ENCODE measurements around the gene PCGF3. TPM values are rescaled to one million over a fixed set of nuclear protein-coding genes. Genes with fewer than 3 reads are reported as not detected.

Gene PCGF3
- total and polyA plus RNA-seq, 10 of the 15 experiments (the other 5 are each of a cell fraction or from before 2014, with no cell fraction given): 2.2 to 43.8 (median 15.9) TPM

- ChIA-PET POLR2A (no interaction called here), CTCF (no interaction called here), SMC1A (ENCODE audit: uncharacterized antibody, unreplicated experiment) (no interaction called here), RAD21 (ENCODE audit: unreplicated experiment) (interaction anchor here (1.2 kb wide), 1 partner anchor 223 kb away, joined by 4 read pairs; the partner anchor contains the start of gene IDUA)
- no TSS peak for BruUV-seq (replicated peaks)
- H3K79me2 ChIP-seq (ENCODE audit: control insufficient read depth, insufficient read depth, low read length): no peaks in the 10 kb centered on the region; the same call in 1 of the 2 replicates
- no peaks in the 10 kb centered on the region for H3K27me3 ChIP-seq (replicated peaks in 1 of 2; ENCODE audit: control insufficient read depth in 2 of 2, insufficient read depth in 2 of 2, low read length in 1 of 2)
- H3K4me3 ChIP-seq: no peak overlapping the region
- in situ Hi-C loops (cut with MboI): no loop called here
- no peak overlapping the region for H2AFZ ChIP-seq (ENCODE audit: control insufficient read depth, low read depth, low read length)
- intact Hi-C loops (cut with micrococcal nuclease; ENCODE audit: unreplicated experiment): no loop called here
- H3K4me2 ChIP-seq (ENCODE audit: control insufficient read depth, insufficient read depth): no peak overlapping the region
- H3K36me3 ChIP-seq (ENCODE audit: control insufficient read depth in 2 of 2, insufficient read depth in 2 of 2, low read length in 1 of 2): peaks cover 19 to 27% of the 10 kb centered on the region in 2 experiments
- ATAC-seq (no peak; the same call in 2 of the 3 replicates), DNase-seq (ENCODE audit: low read depth, low spot score) (no peak), FAIRE-seq (no peak)
- H3K4me1 ChIP-seq (ENCODE audit: control insufficient read depth, insufficient read depth, low read length): no peaks in the 10 kb centered on the region
- H3K27ac ChIP-seq (ENCODE audit: control insufficient read depth, insufficient read depth): no peak overlapping the region
- H3K9ac ChIP-seq (ENCODE audit: control insufficient read depth, insufficient read depth, low read length): no peak overlapping the region
- WGBS (ENCODE audit: insufficient coverage, insufficient replicate concordance, low lambda C conversion rate, missing lambda C conversion rate): 69% methylated on average over 16 of the region's 16 CpGs
- no peaks in the 10 kb centered on the region for H3K9me3 ChIP-seq (replicated peaks; ENCODE audit: control insufficient read depth, insufficient read depth, low read length)
- H4K20me1 ChIP-seq (ENCODE audit: control insufficient read depth, insufficient read depth): no peaks in the 10 kb centered on the region; the same call in 1 of the 2 replicates
- no peak for TF ChIP-seq WRNIP1 (IDR thresholded peaks at IDR 0.05; ENCODE audit: borderline replicate concordance, low read depth, low read length)
- TF ChIP-seq POLR2AphosphoS5 (IDR thresholded peaks at IDR 0.05; ENCODE audit: low read length): 0 out of 2 replicates have a peak, but pooled peaks have one; percentile 23
- TF ChIP-seq RCOR1 (conservative IDR thresholded peaks at IDR 0.05; ENCODE audit: low read depth, low read length): no peak
- TF ChIP-seq IRF3 (IDR thresholded peaks at IDR 0.05): no peak
- no peak for TF ChIP-seq RELA (IDR thresholded peaks at IDR 0.05; ENCODE audit: borderline replicate concordance, partially characterized antibody)
- TF ChIP-seq PKNOX1 (IDR thresholded peaks at IDR 0.05): no peak
- TF ChIP-seq MLLT1 (IDR thresholded peaks at IDR 0.05): no peak
- TF ChIP-seq ASH2L (IDR thresholded peaks at IDR 0.05; ENCODE audit: borderline replicate concordance, low read depth): no peak
- no peak for TF ChIP-seq RAD51 (IDR thresholded peaks at IDR 0.05)
- TF ChIP-seq HDAC6 (IDR thresholded peaks at IDR 0.05; ENCODE audit: unreplicated experiment): no peak
- no peak for TF ChIP-seq CHD2 (IDR thresholded peaks at IDR 0.05; ENCODE audit: borderline replicate concordance, low read depth, low read length)
- no peak for TF ChIP-seq GABPA (IDR thresholded peaks at IDR 0.05; ENCODE audit: low read depth)
- no peak for TF ChIP-seq NBN (IDR thresholded peaks at IDR 0.05)
- TF ChIP-seq CHD4 (IDR thresholded peaks at IDR 0.05): no peak
- no peak for TF ChIP-seq SMC3 (IDR thresholded peaks at IDR 0.05; ENCODE audit: borderline replicate concordance, low read length)
- no peak for TF ChIP-seq KAT2A (conservative IDR thresholded peaks at IDR 0.05; ENCODE audit: control insufficient read depth, low read depth, low read length)
- TF ChIP-seq NFYA (IDR thresholded peaks at IDR 0.05; ENCODE audit: borderline replicate concordance, low read depth, low read length): no peak
- TF ChIP-seq POLR2A (IDR thresholded peaks at IDR 0.05; ENCODE audit: low read depth, low read length): peak; percentile 60
- no peak for TF ChIP-seq USF1 (IDR thresholded peaks at IDR 0.05; ENCODE audit: borderline replicate concordance, extremely low read length, insufficient read depth, low read depth, low read length)
These were observed 59.0 kb downstream of the PCGF3 start for GRCh38 chr4:764405-765169.

All from GM12878 (cell line).